T-helper 1 cell (primary cell): ENCODE measurements around the gene FLT1.

Experiments
- DNase-seq, 5 donors: peaks; one replicate each; pipeline ENCODE4 v3.0.0-alpha.2; 2012 to 2020

FLT1 gene

GRCh38 chr13:28421676-28422410 is 73.1 kb downstream of the FLT1 start:
- DNase-seq: no peak

DNA sequence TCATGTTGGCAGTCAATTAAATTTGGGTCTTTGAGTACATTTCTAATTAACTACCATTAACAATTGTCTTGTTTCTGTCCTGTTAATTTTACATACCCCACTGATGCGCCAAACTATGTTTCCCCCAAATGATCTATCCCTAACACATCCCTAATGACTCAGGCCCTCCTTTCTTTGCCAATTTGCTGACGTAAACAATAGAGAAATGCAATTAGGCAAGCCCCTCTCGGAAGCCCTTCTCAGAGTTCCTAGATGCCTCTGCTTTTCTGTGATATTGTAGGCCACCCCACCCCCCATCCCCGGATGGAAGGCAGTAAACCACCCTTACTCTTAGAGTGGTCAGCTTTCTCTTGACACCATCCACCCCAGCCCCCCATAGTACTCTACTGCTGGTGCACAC is 74.2 kb downstream of the FLT1 start:
- DNase-seq: no peak

DNA sequence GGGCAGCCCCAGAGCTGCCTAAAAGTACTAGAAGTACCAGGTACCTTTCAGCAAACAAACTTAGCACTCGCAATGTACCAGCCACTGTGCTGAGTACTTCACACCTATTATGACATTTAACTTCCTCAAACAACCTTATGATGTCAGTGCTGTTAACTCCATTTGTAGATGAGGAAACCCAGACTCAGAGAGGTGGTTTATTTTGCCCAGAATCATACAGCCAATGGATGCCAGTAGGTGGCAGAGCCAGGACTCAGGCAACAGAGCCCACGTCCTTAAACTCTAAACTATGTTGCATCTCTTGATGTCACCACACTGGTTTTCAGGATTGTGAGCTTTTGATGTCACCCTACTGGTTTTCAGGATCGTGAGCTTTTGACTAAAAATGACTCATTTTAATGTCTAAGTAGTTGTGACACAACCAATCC is 78.9 kb downstream of the FLT1 start:
- DNase-seq: peak in 1 of 5 donors; percentile 4

GRCh38 chr13:28413999-28414398 is 80.9 kb downstream of the FLT1 start:
- no peak for DNase-seq

DNA sequence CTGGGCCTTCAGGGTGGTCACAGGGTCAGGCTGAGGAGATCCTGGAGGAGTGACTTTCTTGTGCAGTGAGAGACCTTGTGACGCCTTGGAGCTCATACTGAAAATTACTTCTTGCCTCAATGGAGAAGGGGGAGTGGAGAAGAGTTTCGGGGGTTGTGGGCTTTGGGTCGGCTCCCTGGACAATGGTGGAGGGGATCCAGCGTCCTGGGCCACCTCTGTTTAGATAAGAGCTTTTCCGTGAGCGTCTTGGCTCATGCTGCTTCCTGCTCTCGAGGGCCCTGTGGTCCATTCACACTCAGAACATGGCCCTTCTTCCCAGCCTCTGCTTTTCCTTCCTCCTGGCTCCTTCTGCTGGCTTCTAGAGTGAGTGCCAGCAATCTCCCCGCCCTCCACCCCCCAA is 81.9 kb downstream of the FLT1 start:
- DNase-seq: no peak

DNA sequence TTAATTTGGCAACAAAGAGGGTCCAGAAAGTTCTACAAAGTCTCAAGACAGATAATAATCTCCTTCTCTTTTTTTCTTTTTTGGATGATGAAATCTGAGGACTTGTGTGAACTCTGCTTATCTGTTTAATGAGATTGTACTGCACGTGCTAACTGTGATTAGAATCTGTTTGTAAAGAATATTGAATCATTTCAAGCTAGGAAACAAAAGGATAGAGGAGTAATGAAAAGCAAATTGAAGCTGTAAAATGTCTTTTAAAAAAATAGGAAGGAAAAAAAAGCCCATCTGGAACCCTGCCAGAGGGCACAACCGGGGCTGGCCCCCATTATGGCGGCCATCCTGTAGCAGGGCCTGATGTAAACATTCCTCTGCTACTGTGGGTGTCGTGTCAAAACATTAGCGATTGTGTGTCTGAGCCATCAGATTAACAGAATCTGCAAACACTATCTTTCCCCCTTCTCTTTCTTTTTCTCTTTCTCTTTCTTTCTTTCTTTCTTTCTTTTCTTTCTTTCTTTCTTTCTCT is 83.0 kb downstream of the FLT1 start:
- DNase-seq: no peak

DNA sequence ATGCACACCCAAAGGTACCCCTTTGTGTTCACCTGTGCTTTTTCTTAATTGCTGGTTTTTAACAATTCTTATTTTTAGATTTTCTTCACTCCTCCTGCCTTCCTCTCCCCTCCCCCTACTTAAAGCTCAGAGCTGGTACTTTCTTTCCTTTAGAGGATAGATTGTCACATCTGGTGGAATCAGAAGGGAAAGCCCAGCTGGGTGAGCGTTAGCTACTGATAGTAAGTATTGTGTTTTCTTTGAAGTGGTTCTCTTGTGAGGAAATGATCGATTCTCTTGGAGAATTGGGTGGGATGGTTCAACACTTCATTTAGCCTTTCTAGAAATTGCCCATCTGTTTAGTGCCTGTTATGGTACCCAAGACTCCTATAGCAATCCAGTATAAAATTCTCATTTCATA is 84.8 kb downstream of the FLT1 start:
- no peak for DNase-seq

- DNase-seq: no peak
These were observed 85.3 kb downstream of the FLT1 start for GRCh38 chr13:28409648-28410047.

DNA sequence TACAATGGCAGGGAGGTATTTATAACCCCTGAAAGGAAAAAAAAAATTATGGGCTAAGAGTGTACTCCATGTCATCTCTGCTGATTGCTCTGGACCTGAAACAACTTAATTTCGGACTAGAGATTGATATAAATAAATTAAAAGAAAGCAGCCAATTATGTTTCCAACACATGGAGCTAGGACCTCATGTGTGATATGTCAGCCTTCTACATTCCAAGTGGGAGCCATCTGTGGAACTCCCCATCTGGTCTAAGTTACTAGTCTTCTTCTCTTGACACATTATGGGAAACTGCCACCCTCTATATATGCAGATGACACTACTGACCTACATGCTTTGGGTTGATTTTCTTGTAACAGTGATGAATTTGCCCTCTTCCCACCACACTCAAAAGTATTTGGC is 86.1 kb downstream of the FLT1 start:
- DNase-seq: no peak

DNA sequence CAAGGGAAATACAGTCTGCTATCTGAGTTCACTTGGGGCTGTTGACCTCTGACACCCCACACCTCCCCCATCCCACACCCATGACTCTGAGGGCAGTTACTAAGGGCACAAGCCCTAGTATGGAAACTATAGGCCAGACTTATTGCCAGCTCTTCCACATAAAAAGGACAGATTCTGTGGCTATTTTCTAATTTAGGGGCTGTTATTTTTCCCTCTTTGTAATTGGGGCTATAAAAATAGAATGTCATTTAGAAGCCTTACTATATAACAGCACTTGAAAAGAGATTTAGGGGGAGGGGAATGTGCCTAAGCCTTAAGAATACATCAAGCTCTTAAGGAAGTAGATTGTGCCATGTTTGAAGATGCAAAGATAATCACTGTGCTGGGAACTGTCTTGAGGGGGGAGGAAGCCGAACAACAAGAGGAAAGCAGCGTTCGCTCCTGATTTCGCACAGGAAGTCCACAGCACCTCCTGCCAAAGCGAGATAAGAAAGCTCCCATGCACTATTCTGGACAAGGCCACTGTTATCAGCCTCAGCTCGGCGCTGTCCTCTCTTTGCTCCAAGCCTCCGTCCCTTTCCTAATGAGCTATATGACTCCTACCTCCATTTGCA is 86.6 kb downstream of the FLT1 start:
- DNase-seq: no peak

DNA sequence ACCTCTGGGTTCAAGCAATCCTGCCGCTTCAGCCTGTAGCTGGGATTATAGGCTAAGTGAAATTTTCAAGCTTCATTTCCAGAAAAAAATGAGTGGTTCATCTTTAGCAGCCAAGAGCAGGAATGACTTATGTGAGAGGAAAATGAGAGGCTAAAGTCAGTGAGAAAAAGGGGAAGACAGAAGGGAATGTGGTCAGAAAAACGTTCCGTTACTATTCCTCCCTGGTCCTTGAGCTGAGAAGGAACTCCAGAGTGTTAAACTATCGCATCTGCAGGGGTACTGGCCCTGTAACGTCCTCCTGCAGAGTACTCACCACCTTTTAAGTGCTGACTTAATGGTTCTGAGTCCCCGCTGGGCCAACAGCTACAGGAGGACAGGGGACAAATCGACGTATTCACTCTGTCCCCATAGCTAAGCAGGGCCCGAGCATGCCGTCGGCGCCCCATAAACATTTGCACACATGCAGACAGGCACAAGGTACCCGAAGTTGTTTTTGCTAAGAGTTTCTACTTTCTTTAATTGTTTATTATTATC is 88.1 kb downstream of the FLT1 start:
- DNase-seq: no peak

DNA sequence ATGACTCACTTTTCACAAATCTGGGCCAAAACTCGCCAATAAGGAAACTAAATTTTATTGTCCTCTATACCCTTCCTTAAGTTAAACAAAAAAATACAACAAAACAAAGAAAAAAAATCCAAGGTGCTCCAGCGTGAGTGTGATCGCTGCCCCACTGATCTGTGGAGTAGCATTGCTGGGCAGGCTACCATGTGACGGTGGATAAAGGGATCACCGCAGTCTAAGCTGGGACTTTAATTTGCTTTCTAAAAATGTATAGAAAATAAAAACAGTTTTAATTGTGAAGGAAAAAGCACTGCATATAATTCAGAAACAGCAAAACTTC is 92.9 kb downstream of the FLT1 start:
- DNase-seq: no peak

DNA sequence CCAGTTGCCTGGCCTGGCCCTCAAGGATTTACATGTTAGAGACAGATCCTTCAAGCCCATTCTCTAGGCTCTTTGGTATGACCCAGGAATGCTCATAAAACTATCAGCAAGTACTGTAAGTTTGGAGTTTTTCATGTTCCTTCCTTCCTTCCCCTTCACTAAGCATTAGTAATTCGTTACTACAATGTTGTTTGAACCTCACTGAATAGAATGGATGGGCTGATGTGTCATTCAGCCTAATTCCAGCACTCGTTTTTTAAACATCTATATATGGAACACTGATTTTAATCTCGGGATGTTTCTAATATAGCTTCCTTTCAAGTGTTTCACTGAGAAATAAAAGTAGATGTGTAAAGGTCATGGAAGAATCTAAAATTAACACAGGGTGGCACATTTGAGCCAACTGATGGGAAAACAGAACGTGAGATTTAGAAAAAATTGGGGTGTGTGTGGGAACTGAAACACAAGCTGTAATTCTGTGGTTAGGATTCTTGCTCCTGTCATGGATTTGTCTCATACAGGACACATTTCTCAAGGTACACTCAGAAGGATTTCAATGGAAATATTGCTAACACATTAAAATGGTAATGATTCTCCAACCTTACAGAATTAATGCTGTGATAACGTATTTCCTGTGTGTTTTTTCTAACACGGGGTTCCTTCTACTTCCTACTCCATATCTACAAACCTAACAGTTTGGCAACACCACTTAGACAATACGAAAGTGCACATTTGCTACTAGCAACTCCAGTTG is 93.4 kb downstream of the FLT1 start:
- peak in 1 of 5 donors; percentile 5 for DNase-seq

DNA sequence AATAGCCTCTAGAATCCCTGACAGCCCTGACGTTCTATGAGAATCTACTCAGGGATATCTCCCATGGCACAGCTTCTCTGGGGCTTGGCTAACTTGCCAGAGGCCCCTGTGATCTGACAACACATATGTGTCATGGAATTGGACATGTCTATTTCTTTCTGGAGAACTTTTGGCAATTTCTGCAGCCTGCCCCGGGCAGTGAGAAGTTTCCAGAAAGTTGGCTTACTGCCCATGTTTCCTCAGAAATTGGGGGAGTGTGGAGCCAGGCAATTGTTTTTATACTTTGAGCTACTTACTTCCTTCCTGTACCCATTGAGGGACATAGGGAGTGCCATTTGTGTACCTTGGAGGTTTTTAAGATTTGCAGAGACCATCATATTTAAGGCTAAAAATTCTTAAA is 98.9 kb downstream of the FLT1 start:
- DNase-seq: no peak

DNA sequence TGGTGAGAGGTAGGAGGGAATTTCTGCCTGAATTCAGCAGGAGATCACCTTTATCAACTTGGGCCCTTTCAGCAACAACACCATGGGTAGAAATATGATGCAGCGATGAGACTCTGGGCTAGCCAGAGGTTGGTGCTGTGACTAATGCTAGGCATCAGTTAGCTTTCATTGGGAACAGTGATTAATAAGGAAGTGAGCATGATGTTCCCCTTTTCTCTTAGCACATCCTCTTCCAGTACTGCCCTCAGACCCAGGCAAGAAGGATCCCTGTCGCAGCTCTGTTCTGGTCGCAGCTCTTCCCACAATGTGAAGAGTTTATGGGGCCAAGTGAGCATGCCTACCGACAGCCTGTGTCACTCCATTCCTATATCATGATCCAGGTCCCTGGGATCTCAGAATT is 100.5 kb downstream of the FLT1 start:
- DNase-seq: no peak

DNA sequence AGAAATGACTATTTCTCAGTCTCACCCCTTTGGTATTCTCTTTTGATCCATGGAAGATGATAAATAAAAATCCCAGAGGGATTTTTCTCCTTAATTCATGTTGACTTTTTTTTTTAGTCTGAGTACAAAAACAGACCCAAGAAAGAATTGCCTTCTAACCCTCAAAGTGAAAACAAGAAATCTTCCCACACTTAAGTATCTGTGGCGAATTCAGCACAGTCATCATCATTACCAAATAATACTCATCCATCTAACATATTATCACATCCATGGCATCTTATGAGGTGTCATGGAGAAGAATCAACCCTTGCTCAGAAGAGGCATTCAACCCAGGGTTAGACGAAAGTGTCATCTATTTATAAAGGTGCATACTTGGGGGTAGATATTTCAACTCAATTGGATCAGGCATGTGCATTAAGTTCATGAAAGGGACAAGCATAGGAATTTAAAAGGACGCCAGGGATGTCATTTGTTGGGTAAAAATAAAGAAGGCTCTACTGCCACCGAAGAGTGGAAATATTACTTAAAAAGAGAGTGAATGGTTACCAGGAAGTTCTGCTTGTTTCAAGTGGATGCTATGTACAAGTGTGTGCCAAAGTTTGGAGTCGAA is 101.9 kb downstream of the FLT1 start:
- no peak for DNase-seq

- DNase-seq: no peak
These were observed 102.5 kb downstream of the FLT1 start for GRCh38 chr13:28392428-28392827.

DNA sequence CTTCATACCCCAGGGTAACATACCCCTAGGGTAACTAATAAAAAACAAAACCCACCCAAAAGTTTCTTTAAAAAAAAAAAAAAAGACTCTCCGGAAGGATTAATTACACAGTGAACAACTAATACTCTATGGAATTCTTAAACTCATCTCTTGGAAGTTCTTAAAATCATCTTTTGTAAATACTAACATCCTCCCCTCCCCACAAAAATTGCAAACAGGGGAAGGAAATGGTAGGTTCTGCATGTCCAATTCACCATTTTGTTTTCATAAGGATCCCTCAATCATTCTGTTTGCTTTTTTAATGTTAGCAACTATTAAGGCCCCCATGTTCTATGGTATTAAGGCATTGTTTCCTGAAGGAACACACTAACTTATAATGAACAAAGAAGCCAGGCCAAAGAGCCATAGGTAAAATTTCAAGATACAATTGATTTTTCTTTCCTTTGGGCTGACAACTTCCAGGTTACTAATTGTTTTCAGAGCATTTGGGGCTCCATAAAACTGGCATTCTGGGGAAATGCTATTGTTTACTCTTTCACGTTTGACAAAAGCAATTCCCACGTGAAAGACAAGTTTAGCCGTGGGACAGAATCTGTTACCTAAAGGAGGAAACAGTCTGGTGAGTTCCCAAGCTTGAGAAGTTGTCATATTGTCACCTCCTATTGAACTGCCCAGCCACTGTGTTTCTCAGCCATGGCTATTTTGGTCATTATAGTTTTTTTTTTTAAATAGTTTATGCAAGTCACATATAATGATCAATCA is 107.0 kb downstream of the FLT1 start:
- no peak for DNase-seq

DNA sequence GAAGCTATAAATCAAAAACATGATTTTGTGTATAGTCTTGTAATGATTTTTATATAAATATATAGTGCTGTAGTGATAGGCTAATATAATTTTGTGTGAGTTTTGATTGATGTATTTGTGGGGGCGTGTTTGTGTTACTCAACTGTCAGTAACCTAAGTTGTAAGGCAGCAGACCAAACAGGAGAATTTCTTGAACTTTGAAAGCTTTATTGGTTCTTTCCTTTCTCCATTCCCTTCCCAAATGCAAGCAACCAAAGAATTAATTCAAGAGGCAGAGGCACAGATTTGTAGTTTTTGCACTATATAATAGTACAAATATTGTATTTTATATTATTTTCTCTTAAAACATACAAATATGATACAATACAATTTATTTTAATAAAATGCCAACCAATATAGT is 109.6 kb downstream of the FLT1 start:
- no peak for DNase-seq

DNA sequence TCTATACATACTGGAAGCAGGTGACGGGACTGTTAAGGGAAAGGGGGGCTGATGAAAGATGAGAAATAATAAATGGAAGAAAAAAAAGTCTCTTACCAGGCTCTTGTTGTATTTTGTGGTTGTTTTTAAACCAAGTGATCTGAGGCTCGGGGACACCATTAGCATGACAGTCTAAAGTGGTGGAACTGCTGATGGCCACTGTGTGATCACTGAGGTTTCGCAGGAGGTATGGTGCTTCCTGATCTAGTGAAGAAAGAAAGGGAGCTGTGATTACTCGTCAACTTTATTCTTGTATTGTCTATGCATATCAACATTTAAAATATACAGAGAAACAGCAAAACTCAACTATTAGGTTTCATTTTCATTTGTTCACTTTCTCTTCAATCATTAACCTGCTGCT is 110.1 kb downstream of the FLT1 start:
- no peak for DNase-seq

- no peak for DNase-seq
These were observed 114.6 kb downstream of the FLT1 start for GRCh38 chr13:28380319-28380718.

DNA sequence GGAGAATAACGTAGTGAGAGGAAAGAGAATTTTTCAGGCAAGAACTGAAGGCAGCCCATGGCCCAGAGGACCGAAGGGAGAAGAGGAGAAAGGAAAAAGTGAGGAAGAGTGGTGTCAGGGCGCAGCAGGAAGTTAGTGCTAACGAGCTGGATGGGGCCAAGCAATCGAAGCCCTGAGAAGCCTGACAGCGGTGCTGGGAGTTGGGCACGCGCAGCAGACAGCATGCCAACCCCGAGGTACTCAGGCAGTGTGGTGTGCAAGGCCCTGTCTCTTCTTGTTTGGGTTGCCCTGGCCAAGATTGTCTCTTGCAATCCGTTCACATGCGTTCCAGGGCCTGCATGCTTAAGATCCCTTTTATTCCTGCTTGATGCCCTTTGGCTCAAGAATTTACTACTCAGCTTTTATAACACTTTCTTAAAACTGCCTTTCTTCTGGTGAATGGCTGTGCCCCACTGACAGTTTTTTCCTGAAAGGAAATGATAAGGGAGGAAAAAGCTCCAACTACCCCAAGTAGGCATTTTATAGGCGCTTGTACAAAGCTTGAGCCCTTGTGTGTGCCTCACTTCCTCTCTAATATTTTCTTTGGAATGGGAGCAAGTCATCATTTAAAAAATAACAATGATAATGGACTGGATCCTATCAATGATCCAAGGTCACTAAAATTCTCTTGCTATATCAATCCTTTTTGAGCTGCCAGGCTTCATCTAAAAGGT is 115.4 kb downstream of the FLT1 start:
- no peak for DNase-seq
